NCI-H460 (cell line): ENCODE data around the gene PRB4. TPM values are rescaled to one million over a fixed set of nuclear protein-coding genes. Genes with fewer than 3 reads are reported as not detected.
"Not testable (repeated sequence)": the region's sequence is repeated elsewhere in the genome, so short reads cannot be mapped to it uniquely, and the experiment has no call there.

Experiments used
- DNase-seq: peaks from one replicate; pipeline ENCODE4 v3.0.0-alpha.2; 2016; ENCODE audit warnings: low read depth; ENCODE audit errors: extremely low read depth
- polyA plus RNA-seq: library from polyadenylated mRNA; depleted of rRNA; stranded (reverse); fragments of >200 nt; gene quantifications from 2 replicates; pipeline ENCODE4 v1.2.3, GENCODE V29; 2014; cell fraction: nucleus; rRNA removed
- total RNA-seq: library from RNA; depleted of rRNA; stranded (reverse); fragments of >200 nt; shearing (Covaris generic); gene quantifications from 2 replicates; pipeline ENCODE4 v1.2.3, GENCODE V29; 2014; rRNA removed

Gene PRB4
- total RNA-seq = not detected in 2 replicates
- not detected in 2 replicates for polyA plus RNA-seq

DNA sequence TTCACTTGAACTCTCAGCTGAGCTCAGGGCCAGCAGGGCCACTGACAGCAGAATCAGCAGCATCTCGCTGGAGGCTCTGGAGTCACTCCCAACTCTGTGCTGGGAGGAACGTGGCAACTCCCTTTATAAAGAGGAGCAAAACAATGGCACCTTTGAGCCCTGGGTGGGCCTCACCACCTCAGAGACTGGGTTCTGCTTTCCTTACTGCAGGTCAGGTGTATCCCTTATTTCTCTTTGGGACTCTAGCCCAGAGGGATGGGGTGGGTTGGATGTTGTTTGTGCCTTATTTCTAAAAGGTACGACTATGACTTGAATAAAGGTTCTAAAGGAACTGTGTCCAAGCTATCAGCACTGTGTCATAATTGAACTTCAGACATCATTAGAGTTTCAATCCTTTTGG is at the start of gene PRB4:
Gene PRB4, minus strand, starts transcription at position 101 of the 400 bp plus-strand sequence. Its CDS starts 38 bp downstream, at position 63.
- no peak for DNase-seq

DNA sequence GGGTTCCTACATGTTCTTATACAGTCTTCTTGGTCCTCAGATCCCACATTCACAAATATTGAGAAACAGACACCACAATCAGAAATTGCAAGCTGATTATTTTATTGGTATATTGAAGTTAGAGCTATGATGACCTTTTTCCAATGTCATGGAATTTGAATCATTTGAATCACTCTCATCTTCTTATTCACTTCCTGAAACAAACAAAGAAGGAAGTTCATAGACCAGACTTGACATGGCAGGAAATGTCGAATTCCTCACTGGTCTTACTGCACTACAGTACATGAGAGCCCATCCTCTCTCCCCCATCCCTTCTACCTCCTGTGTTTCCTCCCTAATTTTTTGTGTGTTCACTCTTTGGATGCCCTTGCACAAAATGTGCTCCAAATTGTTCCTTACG is 41.5 kb upstream of the PRB4 start:
- not testable (repeated sequence) for DNase-seq

DNA sequence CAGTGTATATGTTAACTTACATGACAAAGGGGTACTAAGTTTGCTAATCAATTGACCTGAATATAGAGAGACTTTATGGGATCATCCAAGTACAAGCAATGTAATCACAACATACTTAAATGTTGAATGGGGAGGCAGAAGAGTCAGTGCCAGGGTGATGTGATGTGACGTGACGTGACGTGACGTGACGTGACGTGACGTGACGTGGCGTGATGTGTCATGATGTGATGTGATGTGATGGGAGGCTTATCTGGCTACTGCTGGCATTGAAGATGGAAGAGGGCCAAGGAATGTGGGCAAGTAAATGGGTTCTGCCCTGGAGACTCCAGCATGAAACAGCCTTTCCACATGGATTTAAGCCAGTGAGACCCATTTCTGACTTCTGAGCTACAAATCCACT is 38.2 kb upstream of the PRB4 start:
- no peak for DNase-seq

DNA sequence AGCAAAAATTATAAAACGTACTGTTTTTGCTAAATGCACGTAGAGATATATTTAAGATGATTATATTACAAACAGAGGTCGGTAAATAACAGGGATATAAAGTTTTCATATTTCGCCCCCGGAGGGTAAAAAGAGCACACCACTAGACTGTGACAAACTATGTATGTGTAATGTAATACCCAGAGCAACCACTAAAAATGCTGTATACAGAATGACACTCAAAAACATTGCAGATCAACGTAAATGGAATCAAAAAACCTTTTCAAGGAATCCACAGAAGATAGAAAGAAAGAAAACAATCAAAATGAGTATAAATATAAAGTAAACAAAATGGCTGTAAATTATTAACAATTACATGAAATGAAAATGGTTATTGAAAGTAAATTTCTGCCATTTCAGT is 37.6 kb upstream of the PRB4 start:
- no peak for DNase-seq

DNA sequence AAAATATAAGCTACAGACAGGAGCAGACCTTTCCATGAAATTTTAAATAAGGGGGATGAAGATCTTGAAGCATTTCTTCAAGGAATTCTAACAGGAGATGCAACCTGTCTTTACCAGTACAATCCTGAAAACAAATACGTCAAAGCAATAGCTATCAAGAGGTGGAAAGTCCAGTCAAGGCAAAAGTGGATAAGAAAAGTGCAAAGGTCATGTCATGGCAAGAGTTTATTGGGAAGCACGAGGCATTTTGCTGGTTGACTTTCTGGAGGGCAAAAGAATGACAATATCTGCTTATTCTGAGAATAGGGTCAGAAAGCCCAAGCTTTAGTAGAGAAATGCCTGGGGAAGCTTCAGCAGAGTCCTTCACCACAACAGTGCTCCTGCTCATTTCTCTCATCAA is 34.3 kb upstream of the PRB4 start:
- no peak for DNase-seq

DNA sequence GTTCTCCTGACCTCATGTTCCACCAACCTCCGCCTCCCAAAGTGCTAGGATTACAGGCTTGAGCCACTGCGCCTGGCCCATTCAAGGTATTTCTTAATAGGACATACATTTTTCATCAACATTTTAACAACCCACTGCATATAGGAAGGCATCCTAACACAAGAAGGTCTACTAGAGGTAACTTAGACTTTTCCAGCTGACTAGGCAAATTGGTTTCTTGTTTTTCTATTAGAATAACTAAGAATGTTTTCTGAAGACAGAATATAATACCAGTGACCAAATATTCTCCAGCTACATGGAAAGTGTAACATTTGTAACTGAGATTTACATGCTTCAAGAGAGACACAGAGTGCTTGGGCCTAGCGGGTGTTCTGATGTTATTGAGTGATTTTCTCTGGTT is 14.2 kb upstream of the PRB4 start:
- DNase-seq = no peak

DNA sequence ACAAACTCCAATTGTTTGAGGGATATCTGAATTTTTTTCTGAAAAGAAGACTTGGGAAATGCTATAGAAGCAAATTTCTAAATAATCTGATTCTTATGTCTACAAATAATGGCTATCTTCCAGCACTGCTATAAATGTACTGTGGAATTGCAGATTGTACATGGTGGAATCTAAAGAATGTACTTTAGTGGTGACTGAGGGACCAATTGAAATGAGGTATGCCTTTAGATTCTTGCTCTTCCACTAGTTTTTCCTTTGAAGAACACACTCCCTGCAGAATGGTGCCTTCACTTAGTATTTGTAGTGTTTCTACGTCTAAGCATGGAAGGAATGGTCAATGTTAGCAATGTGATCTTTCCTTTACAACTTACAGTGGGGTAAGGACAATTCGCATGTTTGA is 11.7 kb upstream of the PRB4 start:
- no peak for DNase-seq

DNA sequence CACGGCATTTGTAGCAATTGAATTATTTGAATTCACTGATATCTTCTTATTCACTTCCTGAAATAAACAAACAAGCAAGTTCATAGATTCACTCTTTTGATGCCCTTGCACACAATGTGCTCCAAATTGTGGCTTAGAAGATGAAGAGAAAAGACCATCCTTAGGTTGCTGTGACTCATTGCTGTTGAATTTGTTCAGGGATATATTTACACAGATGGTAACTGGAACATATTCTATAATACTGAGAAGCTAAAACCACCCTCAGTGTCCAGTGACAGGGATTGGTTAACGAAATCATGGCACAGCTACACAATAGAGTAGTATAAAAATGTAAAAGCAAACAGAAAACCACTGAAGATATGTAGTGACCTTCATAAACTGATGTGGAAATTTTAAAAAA is 3.1 kb downstream of the PRB4 start:
- DNase-seq = no peak

DNA sequence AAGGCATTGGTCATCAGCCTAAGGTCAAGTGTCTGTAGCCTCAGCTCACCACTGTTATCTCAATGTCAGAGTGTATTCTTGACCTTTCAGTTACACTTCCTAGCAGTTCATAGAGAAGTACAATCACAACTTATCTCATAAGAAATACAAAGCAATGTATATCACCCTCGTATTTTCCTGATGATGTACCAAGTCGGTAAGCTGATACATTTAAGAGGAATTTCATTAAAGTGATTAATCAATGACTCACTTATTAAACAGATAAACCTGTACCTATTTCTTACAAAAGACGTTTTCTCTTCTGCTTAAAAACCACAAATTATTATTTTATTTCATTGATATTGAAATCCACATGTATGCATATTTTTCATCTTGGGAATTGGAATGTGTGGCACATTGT is 36.8 kb downstream of the PRB4 start:
- no peak for DNase-seq

DNA sequence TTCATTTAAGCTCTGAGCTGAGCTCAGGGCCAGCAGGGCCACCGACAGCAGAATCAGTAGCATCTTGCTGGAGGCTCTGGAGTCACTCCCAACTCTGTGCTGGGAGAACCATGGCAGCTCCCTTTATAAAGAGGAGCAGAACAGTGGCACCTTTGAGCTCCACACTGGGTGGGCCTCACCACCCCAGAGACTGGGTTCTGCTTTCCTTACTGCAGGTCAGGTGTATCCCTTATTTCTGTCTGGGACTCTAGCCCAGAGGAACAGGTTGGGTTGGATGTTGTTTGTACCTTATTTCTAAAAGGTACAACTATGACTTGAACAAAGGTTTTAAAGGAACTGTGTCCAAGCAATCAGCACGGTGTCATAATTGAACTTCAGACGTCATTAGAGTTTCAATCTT is 40.6 kb downstream of the PRB4 start, which contains the start of gene PRB3:
Gene PRB3, minus strand, starts transcription at position 101 of the 400 bp plus-strand sequence. Its CDS starts 38 bp downstream, at position 63.
- no peak for DNase-seq

DNA sequence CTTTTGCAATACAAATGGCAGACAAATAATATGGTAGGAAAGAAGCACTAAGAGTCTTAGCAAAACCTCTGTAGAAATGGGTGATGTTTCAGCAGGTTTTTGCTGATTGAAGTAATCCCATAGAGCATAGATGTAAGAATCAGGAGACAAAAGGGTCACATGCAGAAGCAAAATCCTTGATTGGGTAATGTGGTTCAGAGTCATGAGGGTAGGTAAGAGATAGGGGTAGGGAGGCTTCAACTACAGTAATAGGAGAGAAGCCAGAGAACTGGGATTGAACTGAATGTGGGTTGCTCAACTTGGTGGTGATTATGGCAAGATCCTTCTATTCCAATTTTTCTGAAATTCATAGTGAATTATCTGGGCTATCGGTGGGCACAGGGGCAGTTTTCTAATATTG is 45.7 kb downstream of the PRB4 start:
- DNase-seq = no peak

Other genes starting within 250 kb of the PRB4 start
- 0.49 and 1.6 TPM in 2 replicates for gene TAS2R46, start 248.1 kb downstream of the PRB4 start, total RNA-seq
- gene TAS2R43, start 218.1 kb downstream of the PRB4 start, total RNA-seq = not detected in 2 replicates
- 1.4 and 1.8 TPM in 2 replicates for gene TAS2R30, start 175.8 kb downstream of the PRB4 start, total RNA-seq
- 9.3 and 9.7 TPM in 2 replicates for gene SMIM10L1, start 139.2 kb downstream of the PRB4 start, total RNA-seq
- not detected in 2 replicates for gene TAS2R42, start 123.5 kb downstream of the PRB4 start, total RNA-seq
- gene PRB3, start 40.7 kb downstream of the PRB4 start, total RNA-seq = not detected in 2 replicates
- not detected in 2 replicates for gene PRB2, start 85.1 kb upstream of the PRB4 start, total RNA-seq